ENCODE results near the gene DLGAP1.

Gene DLGAP1

DNA sequence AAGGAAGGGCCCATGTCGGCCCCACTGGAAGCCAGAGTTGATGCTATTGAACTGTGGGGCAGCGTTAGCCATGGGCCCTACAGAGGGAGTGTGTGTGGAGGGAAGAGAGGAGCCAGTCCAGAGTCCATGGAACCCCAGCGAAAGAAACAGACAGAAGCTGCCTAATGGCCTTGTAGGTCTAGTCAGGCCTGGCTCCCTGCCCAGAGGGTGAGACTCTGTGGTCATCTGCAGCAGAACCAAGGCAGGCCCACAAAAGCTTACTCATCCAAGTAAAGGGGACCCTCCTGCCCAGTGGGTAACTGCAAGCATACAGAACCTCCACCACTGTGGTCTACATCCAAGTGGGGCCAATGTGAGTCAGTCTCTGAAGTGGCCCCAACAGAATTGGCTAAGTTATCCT lies 565.3 kb downstream of the DLGAP1 start:
- Histone ChIP-seq H3K4me3 (replicated peaks; ENCODE audit: insufficient read depth, low read length) (no peak overlapping the region), H3K27me3 (ENCODE audit: insufficient read depth, poor library complexity, severe bottlenecking) (peaks cover 9% of the 10 kb centered on the region), H3K27ac (replicated peaks) (no peak overlapping the region)
- TF ChIP-seq GABPA (IDR thresholded peaks at IDR 0.05; ENCODE audit: low read depth): no peak
- TF ChIP-seq REST (IDR thresholded peaks at IDR 0.05; ENCODE audit: insufficient replicate concordance, low read depth): no peak
- TF ChIP-seq, protein P1, sequence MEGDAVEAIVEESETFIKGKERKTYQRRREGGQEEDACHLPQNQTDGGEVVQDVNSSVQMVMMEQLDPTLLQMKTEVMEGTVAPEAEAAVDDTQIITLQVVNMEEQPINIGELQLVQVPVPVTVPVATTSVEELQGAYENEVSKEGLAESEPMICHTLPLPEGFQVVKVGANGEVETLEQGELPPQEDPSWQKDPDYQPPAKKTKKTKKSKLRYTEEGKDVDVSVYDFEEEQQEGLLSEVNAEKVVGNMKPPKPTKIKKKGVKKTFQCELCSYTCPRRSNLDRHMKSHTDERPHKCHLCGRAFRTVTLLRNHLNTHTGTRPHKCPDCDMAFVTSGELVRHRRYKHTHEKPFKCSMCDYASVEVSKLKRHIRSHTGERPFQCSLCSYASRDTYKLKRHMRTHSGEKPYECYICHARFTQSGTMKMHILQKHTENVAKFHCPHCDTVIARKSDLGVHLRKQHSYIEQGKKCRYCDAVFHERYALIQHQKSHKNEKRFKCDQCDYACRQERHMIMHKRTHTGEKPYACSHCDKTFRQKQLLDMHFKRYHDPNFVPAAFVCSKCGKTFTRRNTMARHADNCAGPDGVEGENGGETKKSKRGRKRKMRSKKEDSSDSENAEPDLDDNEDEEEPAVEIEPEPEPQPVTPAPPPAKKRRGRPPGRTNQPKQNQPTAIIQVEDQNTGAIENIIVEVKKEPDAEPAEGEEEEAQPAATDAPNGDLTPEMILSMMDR (IDR thresholded peaks at IDR 0.05; ENCODE audit: insufficient read depth, low read length): no peak
- TF ChIP-seq SPI1 (IDR thresholded peaks at IDR 0.05; ENCODE audit: borderline replicate concordance, low read depth): no peak
- no peak for TF ChIP-seq POLR2AphosphoS5 (IDR thresholded peaks at IDR 0.05; ENCODE audit: low read depth)
- DNase-seq (ENCODE audit: low read depth in 1 of 2, low spot score in 1 of 2): no peak

- no peak overlapping the region for H3K4me3 ChIP-seq (replicated peaks; ENCODE audit: insufficient read depth, low read length)
- TF ChIP-seq POLR2AphosphoS5 (IDR thresholded peaks at IDR 0.05; ENCODE audit: low read depth) (no peak), REST (IDR thresholded peaks at IDR 0.05; ENCODE audit: insufficient replicate concordance, low read depth) (no peak), SPI1 (IDR thresholded peaks at IDR 0.05; ENCODE audit: borderline replicate concordance, low read depth) (no peak)
- TF ChIP-seq, protein P1 (IDR thresholded peaks at IDR 0.05; ENCODE audit: insufficient read depth, low read length): no peak
- no peak for DNase-seq (ENCODE audit: low read depth in 1 of 2, low spot score in 1 of 2)
- H3K27me3 ChIP-seq (ENCODE audit: insufficient read depth, poor library complexity, severe bottlenecking): peaks cover 9% of the 10 kb centered on the region
- H3K27ac ChIP-seq (replicated peaks): no peak overlapping the region
These were observed 566.0 kb downstream of the DLGAP1 start for GRCh38 chr18:3889121-3889520.

DNA sequence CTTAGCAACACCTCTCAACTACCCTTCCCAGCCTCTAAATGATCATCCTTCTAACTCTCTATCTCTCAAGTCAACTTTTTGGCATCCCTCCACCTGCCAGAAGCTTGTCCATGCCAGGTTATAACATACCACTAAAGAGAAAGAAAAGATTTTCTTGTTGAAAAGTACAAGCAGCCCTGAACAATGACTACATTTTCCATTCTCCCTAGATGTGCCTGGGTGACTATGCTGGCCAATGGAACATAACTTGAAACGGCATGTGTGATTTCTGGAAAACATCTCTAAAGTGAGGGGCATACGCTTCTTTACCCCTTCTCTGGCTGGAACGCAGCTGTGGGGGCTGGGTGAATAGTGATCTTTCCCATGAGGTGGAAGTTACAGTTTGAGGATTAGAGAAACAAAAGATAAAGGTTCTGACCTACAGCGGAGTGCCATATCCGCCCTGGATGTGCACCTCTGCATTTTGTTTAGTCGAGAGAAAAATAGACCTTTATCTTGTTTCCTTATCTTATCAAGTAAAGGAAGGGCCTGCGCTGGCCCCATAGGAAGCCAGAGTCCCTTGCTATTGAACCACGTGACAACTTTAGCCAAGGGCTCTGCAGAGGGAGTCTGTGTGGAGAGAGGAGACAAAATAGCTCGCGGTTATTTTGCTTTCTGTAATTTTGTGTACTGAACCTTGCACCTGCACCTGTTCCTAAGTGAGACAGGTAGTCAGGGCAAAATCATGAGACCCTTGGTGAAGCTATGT lies 568.4 kb downstream of the DLGAP1 start:
- no peak overlapping the region for H3K27ac ChIP-seq (replicated peaks)
- no peak for TF ChIP-seq GABPA (IDR thresholded peaks at IDR 0.05; ENCODE audit: low read depth)
- no peak for TF ChIP-seq SPI1 (IDR thresholded peaks at IDR 0.05; ENCODE audit: borderline replicate concordance, low read depth)
- no peak for TF ChIP-seq POLR2AphosphoS5 (IDR thresholded peaks at IDR 0.05; ENCODE audit: low read depth)
- TF ChIP-seq, protein P1 (IDR thresholded peaks at IDR 0.05; ENCODE audit: insufficient read depth, low read length): no peak
- no peak for TF ChIP-seq REST (IDR thresholded peaks at IDR 0.05; ENCODE audit: insufficient replicate concordance, low read depth)
- DNase-seq (ENCODE audit: low read depth in 1 of 2, low spot score in 1 of 2): no peak
- no peak overlapping the region for H3K4me3 ChIP-seq (replicated peaks; ENCODE audit: insufficient read depth, low read length)
- peaks cover 6% of the 10 kb centered on the region for H3K27me3 ChIP-seq (ENCODE audit: insufficient read depth, poor library complexity, severe bottlenecking)

All from HL-60 (cell line).